CD1c-positive myeloid dendritic cell (primary cell): ENCODE data around the gene MAGI2.

Source experiments
- DNase-seq: peaks from one replicate; pipeline ENCODE4 v3.0.0-alpha.2; 2016; ENCODE audit errors: extremely low spot score

MAGI2 gene

GRCh38 chr7:79258826-79259225 lies 194.6 kb downstream of the MAGI2 start:
- no peak for DNase-seq

GRCh38 chr7:79257959-79258358 lies 195.5 kb downstream of the MAGI2 start:
- no peak for DNase-seq

GRCh38 chr7:79245623-79246249 lies 207.7 kb downstream of the MAGI2 start:
- DNase-seq: no peak

GRCh38 chr7:79244482-79244881 lies 209.0 kb downstream of the MAGI2 start:
- no peak for DNase-seq

- DNase-seq: no peak
These were observed 212.0 kb downstream of the MAGI2 start for GRCh38 chr7:79241288-79242060.

- no peak for DNase-seq
These were observed 213.1 kb downstream of the MAGI2 start for GRCh38 chr7:79240413-79240812.

- DNase-seq: no peak
These were observed 217.0 kb downstream of the MAGI2 start for GRCh38 chr7:79236352-79237028.

- no peak for DNase-seq
These were observed 226.4 kb downstream of the MAGI2 start for GRCh38 chr7:79227044-79227443.

- no peak for DNase-seq
These were observed 232.3 kb downstream of the MAGI2 start for GRCh38 chr7:79221211-79221610.

GRCh38 chr7:79217976-79218626 lies 235.4 kb downstream of the MAGI2 start:
- no peak for DNase-seq

- no peak for DNase-seq
These were observed 236.0 kb downstream of the MAGI2 start for GRCh38 chr7:79217468-79217867.

GRCh38 chr7:79216236-79216635 lies 237.2 kb downstream of the MAGI2 start:
- DNase-seq: no peak

- DNase-seq: no peak
These were observed 241.1 kb downstream of the MAGI2 start for GRCh38 chr7:79212334-79212733.

GRCh38 chr7:79211724-79212123 lies 241.7 kb downstream of the MAGI2 start:
- DNase-seq: no peak

GRCh38 chr7:79199961-79200360 lies 253.5 kb downstream of the MAGI2 start:
- no peak for DNase-seq

GRCh38 chr7:79199266-79199665 lies 254.2 kb downstream of the MAGI2 start:
- no peak for DNase-seq

GRCh38 chr7:79185605-79186004 lies 267.9 kb downstream of the MAGI2 start:
- no peak for DNase-seq

GRCh38 chr7:79182283-79182682 lies 271.2 kb downstream of the MAGI2 start:
- DNase-seq: peak; percentile 13

GRCh38 chr7:79180533-79180932 lies 272.9 kb downstream of the MAGI2 start:
- DNase-seq: no peak

GRCh38 chr7:79176859-79177477 lies 276.5 kb downstream of the MAGI2 start:
- peak; percentile 6 for DNase-seq

- no peak for DNase-seq
These were observed 278.1 kb downstream of the MAGI2 start for GRCh38 chr7:79175374-79175773.

GRCh38 chr7:79165225-79165624 lies 288.2 kb downstream of the MAGI2 start:
- DNase-seq: no peak
